Measurements from ENCODE around the gene UTP11. TPM values are rescaled to one million over a fixed set of nuclear protein-coding genes. Genes with fewer than 3 reads are reported as not detected.

Gene UTP11
- total and polyA plus RNA-seq, 2 of the 8 experiments (the other 6 are each of a cell fraction or from before 2014, with no cell fraction given) = 19.5 to 60.5 TPM

DNA sequence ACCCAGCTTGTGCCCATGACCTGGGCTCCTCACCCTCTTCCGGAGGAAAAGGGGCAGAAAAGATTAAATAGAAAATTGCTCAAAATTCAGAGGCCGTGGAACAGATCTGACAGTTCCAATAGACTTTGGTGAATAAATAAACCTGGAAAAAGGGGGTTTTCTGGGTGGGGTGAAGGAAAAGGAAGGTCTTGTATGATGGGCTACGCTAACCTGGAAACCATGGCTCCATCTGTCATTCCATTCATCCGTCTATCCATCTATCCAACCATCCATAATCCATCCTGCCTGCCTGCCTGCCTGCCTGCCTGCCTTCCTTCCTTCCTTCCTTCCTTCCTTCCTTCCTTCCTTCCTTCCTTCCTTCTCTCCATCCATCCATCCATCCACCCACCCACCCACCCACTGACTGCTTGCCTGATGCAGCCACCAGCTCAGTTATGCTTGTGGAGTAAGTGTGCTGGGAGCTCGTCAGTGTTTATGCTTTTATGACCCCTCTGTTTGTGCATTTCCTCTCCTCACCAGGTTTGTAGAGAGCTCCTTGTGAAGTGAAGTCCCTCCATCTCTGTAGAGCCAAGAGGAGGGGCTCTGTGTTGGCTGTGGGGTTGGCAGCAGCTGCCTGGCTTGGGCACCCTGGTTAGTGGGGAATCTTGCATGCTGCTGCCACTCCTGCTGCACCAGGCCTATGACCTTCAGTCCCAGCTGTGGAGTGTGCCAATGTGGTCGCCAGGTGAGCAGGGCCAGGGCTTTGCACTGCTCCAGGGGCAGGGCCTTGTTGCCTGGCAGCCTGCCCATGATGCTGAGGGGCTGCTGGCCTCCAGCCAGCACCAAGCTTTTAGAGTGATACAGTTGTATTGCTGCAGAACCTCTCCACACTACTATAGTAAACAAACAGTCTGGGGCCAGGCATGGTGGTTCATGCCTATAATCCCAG, 50.1 kb downstream of the UTP11 start (continued):
- TF ChIP-seq ATF2 (IDR thresholded peaks at IDR 0.05; ENCODE audit: low read length) = no peak
- no peak for TF ChIP-seq TAF7 (optimal IDR thresholded peaks at IDR 0.05; ENCODE audit: borderline replicate concordance, low read depth, low read length)
- TF ChIP-seq GTF2F1 (IDR thresholded peaks at IDR 0.05; ENCODE audit: borderline replicate concordance, low read depth, low read length) = no peak
